Measurements from ENCODE around the gene TSHZ2.

GRCh38 chr20:53247468-53248103 lies 275.4 kb downstream of the TSHZ2 start:
- TF ChIP-seq EP300 (IDR thresholded peaks at IDR 0.05; ENCODE audit: low read depth), result no peak
- TF ChIP-seq CTCF (IDR thresholded peaks at IDR 0.05), result no peak
